Astrocyte (in vitro differentiated cells and primary cell): ENCODE measurements around the gene FAM98C.

Experiments
- CTCF ChIP-seq: IDR thresholded peaks from 2 replicates; pipeline ENCODE4 v1.5.1; 2011; ENCODE audit warnings: low read depth, mild to moderate bottlenecking, inconsistent platforms, low read length, moderate library complexity; ENCODE audit not compliant: insufficient read depth
- EZH2 ChIP-seq: IDR thresholded peaks from 2 replicates; pipeline ENCODE4 v1.6.1; 2012; ENCODE audit warnings: mild to moderate bottlenecking, low read length, inconsistent platforms; ENCODE audit not compliant: insufficient read depth

GRCh38 chr19:38417146-38417543 is 14.3 kb downstream of the FAM98C start:
- TF ChIP-seq CTCF (no peak), EZH2 (no peak)
